Measurements from ENCODE around the gene CIITA. TPM values are rescaled to one million over a fixed set of nuclear protein-coding genes. Genes with fewer than 3 reads are reported as not detected.
A peak's percentile ranks its signal among the peaks of the same experiment; 100 is the strongest.

CIITA gene
- total and polyA plus RNA-seq, 10 of the 15 experiments (the other 5 are each of a cell fraction or from before 2014, with no cell fraction given) = 11.5 to 145 (median 49.7) TPM

DNA sequence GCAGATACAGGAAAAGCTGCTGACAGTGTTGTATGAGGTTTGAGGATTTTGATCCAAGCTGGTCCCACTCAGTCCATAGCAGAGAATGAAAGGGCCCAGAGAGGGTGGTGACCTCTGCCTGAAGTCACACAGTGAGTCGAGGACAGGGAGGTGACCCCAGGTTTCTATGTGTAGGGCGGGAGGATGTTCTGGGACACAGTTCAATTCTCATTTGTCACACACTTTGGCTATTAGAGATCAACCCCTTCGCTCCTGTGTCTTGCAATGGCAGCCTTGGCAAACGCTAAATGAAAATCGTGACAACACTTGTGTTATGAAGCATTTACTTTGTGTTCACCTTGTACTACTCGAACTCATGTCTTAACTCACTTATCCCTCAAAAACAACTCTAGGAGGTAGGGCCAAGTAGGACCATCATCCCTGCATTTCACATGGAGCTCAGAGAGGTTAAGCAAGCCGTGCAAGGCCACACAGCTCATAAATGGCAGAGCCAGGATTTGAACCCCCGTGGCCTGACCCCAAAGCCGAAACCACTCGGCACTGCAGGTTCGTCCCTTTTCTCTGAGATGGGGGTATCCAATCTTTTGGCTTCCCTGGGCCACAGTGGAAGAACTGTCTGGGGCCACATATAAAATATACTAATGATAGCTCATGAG lies 55.1 kb downstream of the CIITA start:
- no peak overlapping the region for H3K9ac ChIP-seq (ENCODE audit: control insufficient read depth, insufficient read depth, low read length)
- in situ Hi-C loops (cut with MboI) (no loop called here), intact Hi-C loops (cut with micrococcal nuclease; ENCODE audit: unreplicated experiment) (no loop called here)
- H3K79me2 ChIP-seq (ENCODE audit: control insufficient read depth, insufficient read depth, low read length) = peaks cover 9% of the 10 kb centered on the region
- H3K36me3 ChIP-seq (ENCODE audit: control insufficient read depth in 2 of 2, insufficient read depth in 2 of 2, low read length in 1 of 2) = peaks cover 0 to 2% of the 10 kb centered on the region in 2 experiments; a peak in 2 of 4 replicates
- H3K4me3 ChIP-seq = no peak overlapping the region
- 97% methylated on average over 11 of the region's 11 CpGs for WGBS (ENCODE audit: insufficient coverage, insufficient replicate concordance, low lambda C conversion rate, missing lambda C conversion rate)
- H2AFZ ChIP-seq (ENCODE audit: control insufficient read depth, low read depth, low read length) = no peak overlapping the region
- POLR2A ChIA-PET = interaction anchor here (0.6 to 1.8 kb wide), 4 partner anchors 9 to 319 kb away, joined by 3 to 13 read pairs (median 4); partner anchors contain the start of genes DEXI and NUBP1
- SMC1A ChIA-PET (ENCODE audit: uncharacterized antibody, unreplicated experiment) = interaction anchor here (1.0 to 2.2 kb wide), 4 partner anchors 9 to 16 kb away, joined by 4 to 12 read pairs (median 4); partner anchors contain the start of gene DEXI
- ATAC-seq (no peak), FAIRE-seq (no peak), DNase-seq (ENCODE audit: low read depth, low spot score) (no peak)
- no peak overlapping the region for H3K27ac ChIP-seq (ENCODE audit: control insufficient read depth, insufficient read depth)
- RAD21 ChIA-PET (ENCODE audit: unreplicated experiment) = interaction anchor here (1.0 to 1.3 kb wide), 4 partner anchors 13 to 194 kb away, joined by 3 to 6 read pairs (median 4); no protein-coding TSS in a partner anchor
- H4K20me1 ChIP-seq (ENCODE audit: control insufficient read depth, insufficient read depth) = no peaks in the 10 kb centered on the region; the same call in 1 of the 2 replicates
- H3K27me3 ChIP-seq (replicated peaks in 1 of 2; ENCODE audit: control insufficient read depth in 2 of 2, insufficient read depth in 2 of 2, low read length in 1 of 2) = no peaks in the 10 kb centered on the region
- H3K4me1 ChIP-seq (ENCODE audit: control insufficient read depth, insufficient read depth, low read length) = peaks cover 6% of the 10 kb centered on the region
- no peaks in the 10 kb centered on the region for H3K9me3 ChIP-seq (replicated peaks; ENCODE audit: control insufficient read depth, insufficient read depth, low read length)
- BruUV-seq (replicated peaks) = TSS peak; percentile 14
- CTCF ChIA-PET = interaction anchor here (0.7 to 2.5 kb wide), 4 partner anchors 13 to 665 kb away, joined by 3 to 11 read pairs (median 6); no protein-coding TSS in a partner anchor
- no peak overlapping the region for H3K4me2 ChIP-seq (ENCODE audit: control insufficient read depth, insufficient read depth)
- TF ChIP-seq, protein P1, sequence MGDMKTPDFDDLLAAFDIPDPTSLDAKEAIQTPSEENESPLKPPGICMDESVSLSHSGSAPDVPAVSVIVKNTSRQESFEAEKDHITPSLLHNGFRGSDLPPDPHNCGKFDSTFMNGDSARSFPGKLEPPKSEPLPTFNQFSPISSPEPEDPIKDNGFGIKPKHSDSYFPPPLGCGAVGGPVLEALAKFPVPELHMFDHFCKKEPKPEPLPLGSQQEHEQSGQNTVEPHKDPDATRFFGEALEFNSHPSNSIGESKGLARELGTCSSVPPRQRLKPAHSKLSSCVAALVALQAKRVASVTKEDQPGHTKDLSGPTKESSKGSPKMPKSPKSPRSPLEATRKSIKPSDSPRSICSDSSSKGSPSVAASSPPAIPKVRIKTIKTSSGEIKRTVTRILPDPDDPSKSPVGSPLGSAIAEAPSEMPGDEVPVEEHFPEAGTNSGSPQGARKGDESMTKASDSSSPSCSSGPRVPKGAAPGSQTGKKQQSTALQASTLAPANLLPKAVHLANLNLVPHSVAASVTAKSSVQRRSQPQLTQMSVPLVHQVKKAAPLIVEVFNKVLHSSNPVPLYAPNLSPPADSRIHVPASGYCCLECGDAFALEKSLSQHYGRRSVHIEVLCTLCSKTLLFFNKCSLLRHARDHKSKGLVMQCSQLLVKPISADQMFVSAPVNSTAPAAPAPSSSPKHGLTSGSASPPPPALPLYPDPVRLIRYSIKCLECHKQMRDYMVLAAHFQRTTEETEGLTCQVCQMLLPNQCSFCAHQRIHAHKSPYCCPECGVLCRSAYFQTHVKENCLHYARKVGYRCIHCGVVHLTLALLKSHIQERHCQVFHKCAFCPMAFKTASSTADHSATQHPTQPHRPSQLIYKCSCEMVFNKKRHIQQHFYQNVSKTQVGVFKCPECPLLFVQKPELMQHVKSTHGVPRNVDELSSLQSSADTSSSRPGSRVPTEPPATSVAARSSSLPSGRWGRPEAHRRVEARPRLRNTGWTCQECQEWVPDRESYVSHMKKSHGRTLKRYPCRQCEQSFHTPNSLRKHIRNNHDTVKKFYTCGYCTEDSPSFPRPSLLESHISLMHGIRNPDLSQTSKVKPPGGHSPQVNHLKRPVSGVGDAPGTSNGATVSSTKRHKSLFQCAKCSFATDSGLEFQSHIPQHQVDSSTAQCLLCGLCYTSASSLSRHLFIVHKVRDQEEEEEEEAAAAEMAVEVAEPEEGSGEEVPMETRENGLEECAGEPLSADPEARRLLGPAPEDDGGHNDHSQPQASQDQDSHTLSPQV (IDR thresholded peaks at IDR 0.05) = no peak
- TF ChIP-seq PAX5 (IDR thresholded peaks at IDR 0.05; ENCODE audit: borderline replicate concordance, low read depth, low read length) = no peak
- TF ChIP-seq, protein P2, sequence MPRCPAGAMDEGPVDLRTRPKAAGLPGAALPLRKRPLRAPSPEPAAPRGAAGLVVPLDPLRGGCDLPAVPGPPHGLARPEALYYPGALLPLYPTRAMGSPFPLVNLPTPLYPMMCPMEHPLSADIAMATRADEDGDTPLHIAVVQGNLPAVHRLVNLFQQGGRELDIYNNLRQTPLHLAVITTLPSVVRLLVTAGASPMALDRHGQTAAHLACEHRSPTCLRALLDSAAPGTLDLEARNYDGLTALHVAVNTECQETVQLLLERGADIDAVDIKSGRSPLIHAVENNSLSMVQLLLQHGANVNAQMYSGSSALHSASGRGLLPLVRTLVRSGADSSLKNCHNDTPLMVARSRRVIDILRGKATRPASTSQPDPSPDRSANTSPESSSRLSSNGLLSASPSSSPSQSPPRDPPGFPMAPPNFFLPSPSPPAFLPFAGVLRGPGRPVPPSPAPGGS (IDR thresholded peaks at IDR 0.05; ENCODE audit: borderline replicate concordance, insufficient read depth, low read depth, low read length, poor library complexity, severe bottlenecking) = peak; percentile 21
- TF ChIP-seq, protein P3, sequence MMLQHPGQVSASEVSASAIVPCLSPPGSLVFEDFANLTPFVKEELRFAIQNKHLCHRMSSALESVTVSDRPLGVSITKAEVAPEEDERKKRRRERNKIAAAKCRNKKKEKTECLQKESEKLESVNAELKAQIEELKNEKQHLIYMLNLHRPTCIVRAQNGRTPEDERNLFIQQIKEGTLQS (IDR thresholded peaks at IDR 0.05; ENCODE audit: borderline replicate concordance, extremely low read depth, low read depth, low read length) = no peak
- peak; percentile 57; the same call in 1 of the 2 replicates for TF ChIP-seq POLR2AphosphoS5 (IDR thresholded peaks at IDR 0.05; ENCODE audit: low read length)
- TF ChIP-seq ASH2L (IDR thresholded peaks at IDR 0.05; ENCODE audit: borderline replicate concordance, low read depth) = no peak
- TF ChIP-seq ZNF217 (IDR thresholded peaks at IDR 0.05) = no peak
- no peak for TF ChIP-seq CBX5 (IDR thresholded peaks at IDR 0.05; ENCODE audit: low read depth)
- peak; percentile 16; the same call in 1 of the 2 replicates for TF ChIP-seq POLR2A (IDR thresholded peaks at IDR 0.05; ENCODE audit: low read depth, low read length)
- 0 out of 2 replicates have a peak, but pooled peaks have one; percentile 9 for TF ChIP-seq RUNX3 (IDR thresholded peaks at IDR 0.05; ENCODE audit: low read length)
- no peak for TF ChIP-seq MTA3 (IDR thresholded peaks at IDR 0.05; ENCODE audit: borderline replicate concordance, low read length)
- TF ChIP-seq YBX1 (IDR thresholded peaks at IDR 0.05) = no peak
- no peak for TF ChIP-seq TAF1 (IDR thresholded peaks at IDR 0.05; ENCODE audit: borderline replicate concordance, low read depth, low read length)
- TF ChIP-seq, protein P4, sequence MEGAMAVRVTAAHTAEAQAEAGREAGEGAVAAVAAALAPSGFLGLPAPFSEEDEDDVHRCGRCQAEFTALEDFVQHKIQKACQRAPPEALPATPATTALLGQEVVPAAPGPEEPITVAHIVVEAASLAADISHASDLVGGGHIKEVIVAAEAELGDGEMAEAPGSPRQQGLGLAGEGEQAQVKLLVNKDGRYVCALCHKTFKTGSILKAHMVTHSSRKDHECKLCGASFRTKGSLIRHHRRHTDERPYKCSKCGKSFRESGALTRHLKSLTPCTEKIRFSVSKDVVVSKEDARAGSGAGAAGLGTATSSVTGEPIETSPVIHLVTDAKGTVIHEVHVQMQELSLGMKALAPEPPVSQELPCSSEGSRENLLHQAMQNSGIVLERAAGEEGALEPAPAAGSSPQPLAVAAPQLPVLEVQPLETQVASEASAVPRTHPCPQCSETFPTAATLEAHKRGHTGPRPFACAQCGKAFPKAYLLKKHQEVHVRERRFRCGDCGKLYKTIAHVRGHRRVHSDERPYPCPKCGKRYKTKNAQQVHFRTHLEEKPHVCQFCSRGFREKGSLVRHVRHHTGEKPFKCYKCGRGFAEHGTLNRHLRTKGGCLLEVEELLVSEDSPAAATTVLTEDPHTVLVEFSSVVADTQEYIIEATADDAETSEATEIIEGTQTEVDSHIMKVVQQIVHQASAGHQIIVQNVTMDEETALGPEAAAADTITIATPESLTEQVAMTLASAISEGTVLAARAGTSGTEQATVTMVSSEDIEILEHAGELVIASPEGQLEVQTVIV (IDR thresholded peaks at IDR 0.05; ENCODE audit: borderline replicate concordance, partially characterized antibody) = no peak
- no peak for TF ChIP-seq SMARCA5 (IDR thresholded peaks at IDR 0.05)
- 0 out of 2 replicates have a peak, but pooled peaks have one; percentile 32 for TF ChIP-seq ZBED1 (IDR thresholded peaks at IDR 0.05; ENCODE audit: borderline replicate concordance)
